Caco-2 (cell line): ENCODE results near the gene VCAN. TPM values are rescaled to one million over a fixed set of nuclear protein-coding genes. Genes with fewer than 3 reads are reported as not detected.

Source experiments
- BruUV-seq: library from RNA; stranded (reverse); fragments of 400-500 nt; replicated peaks from 2 replicates; lab custom pipeline; 2021; lab: Mats Ljungman, UMichigan
- CTCF ChIA-PET: fragments of 300-600 bp; sonication (Branson Sonifier 250); formaldehyde crosslinking; loops from one replicate; lab custom pipeline; 2022; ENCODE audit warnings: antibody characterized with exemption; lab: Charles Lee
- POLR2A ChIA-PET: fragments of 300-600 bp; sonication (Branson Sonifier 250); formaldehyde crosslinking; loops from one replicate; lab custom pipeline; 2022; ENCODE audit warnings: antibody characterized with exemption; lab: Charles Lee
- DNase-seq, 2 experiments: peaks; one replicate each; pipeline versions ENCODE4 v3.0.0 to v3.0.0-alpha.2; 2020 to 2022
- H3K27me3 ChIP-seq: replicated peaks from 2 replicates; pipeline ENCODE4 v1.6.0; 2011; ENCODE audit warnings: low read length; ENCODE audit not compliant: control insufficient read depth, insufficient read depth
- H3K36me3 ChIP-seq: 2 replicates; pipeline ENCODE4 v1.5.1; 2011; ENCODE audit warnings: low read length; ENCODE audit not compliant: control insufficient read depth, insufficient read depth
- H3K4me1 ChIP-seq: fragments of 250-450 bp; sonication (Bioruptor Pico); 2 replicates; pipeline ENCODE4 v1.5.1; 2020; ENCODE audit warnings: mild to moderate bottlenecking
- H3K4me3 ChIP-seq: 2 replicates; pipeline ENCODE4 v1.5.1; 2011; ENCODE audit warnings: low read depth, mild to moderate bottlenecking, control low read depth, low read length
- H3K9me3 ChIP-seq: fragments of 250-450 bp; sonication (Bioruptor Pico); 2 replicates; pipeline ENCODE4 v1.5.1; 2020; ENCODE audit warnings: mild to moderate bottlenecking, moderate library complexity
- H3K27ac Mint-ChIP-seq: one replicate; pipeline ENCODE4 v1.8.0; 2022; ENCODE audit warnings: mixed read lengths; ENCODE audit not compliant: unreplicated experiment
- H3K27me3 Mint-ChIP-seq: one replicate; pipeline ENCODE4 v1.8.0; 2022; ENCODE audit warnings: mixed read lengths; ENCODE audit not compliant: insufficient read depth, unreplicated experiment
- H3K36me3 Mint-ChIP-seq: one replicate; pipeline ENCODE4 v1.8.0; 2022; ENCODE audit warnings: mild to moderate bottlenecking, mixed read lengths; ENCODE audit not compliant: insufficient read depth, unreplicated experiment
- H3K4me1 Mint-ChIP-seq: one replicate; pipeline ENCODE4 v1.8.0; 2022; ENCODE audit warnings: low read depth, mixed read lengths; ENCODE audit not compliant: unreplicated experiment
- H3K4me3 Mint-ChIP-seq: one replicate; pipeline ENCODE4 v1.8.0; 2022; ENCODE audit warnings: mild to moderate bottlenecking, moderate library complexity, mixed read lengths; ENCODE audit not compliant: unreplicated experiment
- H3K9me3 Mint-ChIP-seq: one replicate; pipeline ENCODE4 v1.8.0; 2022; ENCODE audit warnings: mixed read lengths; ENCODE audit not compliant: unreplicated experiment
- intact Hi-C: fragments of 100-400 bp; cut with micrococcal nuclease; formaldehyde crosslinking; loops from one replicate; pipeline ENCODE4 v1.10.0; 2022; ENCODE audit not compliant: unreplicated experiment
- total RNA-seq: library from RNA; stranded (reverse); gene quantifications from 2 replicates; pipeline ENCODE4 v1.2.3, GENCODE V29; 2022
- TF ChIP-seq, protein P1 (sequence below), 2 experiments: fragments of 200-600 bp in 1 of 2; IDR thresholded peaks; 1 replicate in 1 of 2; 2 replicates in 1 of 2; pipeline versions ENCODE4 v1.5.1 to v1.8.0; 2011 to 2022; ENCODE audit warnings: antibody characterized with exemption in 1 of 2, control low read depth in 1 of 2, inconsistent platforms in 1 of 2, low read depth in 1 of 2, low read length in 1 of 2, mild to moderate bottlenecking in 1 of 2, moderate library complexity in 1 of 2; ENCODE audit not compliant: insufficient read depth in 1 of 2, severe bottlenecking in 1 of 2, unreplicated experiment in 1 of 2

Gene VCAN
- total RNA-seq, 1 experiment from 2014 or later, result 27.4 TPM

DNA sequence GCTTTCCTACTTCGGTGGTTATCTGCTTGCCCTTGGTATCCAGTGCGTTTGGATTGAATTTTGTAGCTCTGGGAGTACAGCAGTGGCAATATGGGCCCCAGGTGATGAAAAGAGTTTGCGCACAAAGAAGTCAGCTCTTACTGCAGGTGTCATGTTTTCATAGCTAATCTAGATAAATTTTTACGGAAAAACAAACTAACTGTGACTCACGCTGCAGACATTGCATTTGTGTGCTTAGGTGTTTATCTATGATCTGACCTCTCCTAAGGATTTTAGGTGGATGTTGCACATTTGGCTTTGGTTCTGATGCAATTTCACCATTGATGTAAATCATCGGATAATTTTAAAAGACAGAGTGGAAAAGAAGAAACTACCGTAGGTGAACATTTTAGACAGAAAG lies 92.1 kb downstream of the VCAN start:
- POLR2A ChIA-PET, result interaction anchor here (1.3 kb wide), 1 partner anchor 486 kb away, joined by 3 read pairs; the partner anchor contains the start of gene XRCC4
- H3K4me1 ChIP-seq, result peaks cover 32% of the 10 kb centered on the region
- BruUV-seq, result no TSS peak
- intact Hi-C loops, result loop anchor here (1.0 to 10.0 kb wide), 14 partner anchors 14 to 1251 kb away; partner anchors contain the start of genes TMEM167A and XRCC4
- no peak overlapping the region for H3K4me3 ChIP-seq
- H3K27me3 ChIP-seq, result no peaks in the 10 kb centered on the region
- H3K9me3 ChIP-seq, result no peaks in the 10 kb centered on the region
- CTCF ChIA-PET, result interaction anchor here (0.6 to 1.0 kb wide), 3 partner anchors 88 to 298 kb away, joined by 3 read pairs; no protein-coding TSS in a partner anchor
- Mint-ChIP-seq H3K27ac (peak overlapping the region; percentile 50), H3K36me3 (peaks cover 14% of the 10 kb centered on the region), H3K9me3 (no peaks in the 10 kb centered on the region), H3K27me3 (no peaks in the 10 kb centered on the region), H3K4me3 (peak overlapping the region; percentile 52), H3K4me1 (peaks cover 25% of the 10 kb centered on the region)
- no peaks in the 10 kb centered on the region for H3K36me3 ChIP-seq
- TF ChIP-seq, protein P1, sequence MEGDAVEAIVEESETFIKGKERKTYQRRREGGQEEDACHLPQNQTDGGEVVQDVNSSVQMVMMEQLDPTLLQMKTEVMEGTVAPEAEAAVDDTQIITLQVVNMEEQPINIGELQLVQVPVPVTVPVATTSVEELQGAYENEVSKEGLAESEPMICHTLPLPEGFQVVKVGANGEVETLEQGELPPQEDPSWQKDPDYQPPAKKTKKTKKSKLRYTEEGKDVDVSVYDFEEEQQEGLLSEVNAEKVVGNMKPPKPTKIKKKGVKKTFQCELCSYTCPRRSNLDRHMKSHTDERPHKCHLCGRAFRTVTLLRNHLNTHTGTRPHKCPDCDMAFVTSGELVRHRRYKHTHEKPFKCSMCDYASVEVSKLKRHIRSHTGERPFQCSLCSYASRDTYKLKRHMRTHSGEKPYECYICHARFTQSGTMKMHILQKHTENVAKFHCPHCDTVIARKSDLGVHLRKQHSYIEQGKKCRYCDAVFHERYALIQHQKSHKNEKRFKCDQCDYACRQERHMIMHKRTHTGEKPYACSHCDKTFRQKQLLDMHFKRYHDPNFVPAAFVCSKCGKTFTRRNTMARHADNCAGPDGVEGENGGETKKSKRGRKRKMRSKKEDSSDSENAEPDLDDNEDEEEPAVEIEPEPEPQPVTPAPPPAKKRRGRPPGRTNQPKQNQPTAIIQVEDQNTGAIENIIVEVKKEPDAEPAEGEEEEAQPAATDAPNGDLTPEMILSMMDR (IDR thresholded peaks at IDR 0.05; ENCODE audit: insufficient read depth in 1 of 2, low read depth in 1 of 2, low read length in 1 of 2, severe bottlenecking in 1 of 2, unreplicated experiment in 1 of 2), result no peak
- peak; percentile 68 to 71 for DNase-seq

DNA sequence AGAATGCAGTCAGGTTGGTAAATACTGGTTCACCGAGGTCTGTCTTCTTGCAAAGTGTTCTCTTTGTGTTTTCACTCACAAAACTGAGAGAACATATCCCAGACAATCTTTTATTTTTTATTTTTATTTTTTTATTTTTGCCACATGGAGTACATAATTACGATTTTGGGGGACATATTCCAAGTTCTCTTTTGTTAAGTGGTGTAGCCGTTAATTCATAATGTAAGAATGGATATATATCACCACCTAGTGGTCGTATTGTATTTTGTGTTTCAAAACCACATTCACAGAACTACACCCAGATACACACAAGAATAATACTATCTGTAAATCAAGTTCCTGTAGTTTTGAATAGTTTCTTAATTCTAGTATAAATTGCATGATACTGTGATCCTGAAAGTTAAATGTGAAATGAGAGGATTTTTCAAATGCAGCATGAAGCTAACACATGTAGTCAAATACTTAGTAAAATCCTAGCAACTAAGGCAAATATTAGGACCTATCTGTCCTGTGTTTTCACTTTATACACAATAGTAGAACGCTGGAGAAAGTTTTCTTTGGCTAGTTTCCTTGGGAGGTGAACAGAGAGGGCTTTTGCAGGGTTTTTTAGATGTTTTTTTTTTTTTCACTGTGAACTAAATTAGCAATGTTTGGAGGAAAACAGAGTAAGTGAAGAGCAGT lies 92.7 kb downstream of the VCAN start:
- ChIA-PET CTCF (interaction anchor here (1.0 kb wide), 1 partner anchor 88 kb away, joined by 3 read pairs; no protein-coding TSS in a partner anchor), POLR2A (interaction anchor here (1.3 kb wide), 1 partner anchor 487 kb away, joined by 3 read pairs; the partner anchor contains the start of gene XRCC4)
- H3K4me1 ChIP-seq, result peaks cover 26% of the 10 kb centered on the region
- intact Hi-C loops, result loop anchor here (1.0 to 10.0 kb wide), 8 partner anchors 37 to 1251 kb away; no protein-coding TSS in a partner anchor
- no TSS peak for BruUV-seq
- Mint-ChIP-seq H3K36me3 (peaks cover 14% of the 10 kb centered on the region), H3K27me3 (no peaks in the 10 kb centered on the region), H3K4me3 (peak overlapping the region; percentile 52), H3K9me3 (no peaks in the 10 kb centered on the region), H3K4me1 (peaks cover 20% of the 10 kb centered on the region), H3K27ac (peak overlapping the region; percentile 50)
- H3K27me3 ChIP-seq, result no peaks in the 10 kb centered on the region
- H3K36me3 ChIP-seq, result no peaks in the 10 kb centered on the region
- DNase-seq, result peak in 1 of 2 experiments; percentile 24
- H3K4me3 ChIP-seq, result no peak overlapping the region
- TF ChIP-seq, protein P1 (IDR thresholded peaks at IDR 0.05; ENCODE audit: insufficient read depth in 1 of 2, low read depth in 1 of 2, low read length in 1 of 2, severe bottlenecking in 1 of 2, unreplicated experiment in 1 of 2), result peak; percentile 46 to 69
- no peaks in the 10 kb centered on the region for H3K9me3 ChIP-seq

DNA sequence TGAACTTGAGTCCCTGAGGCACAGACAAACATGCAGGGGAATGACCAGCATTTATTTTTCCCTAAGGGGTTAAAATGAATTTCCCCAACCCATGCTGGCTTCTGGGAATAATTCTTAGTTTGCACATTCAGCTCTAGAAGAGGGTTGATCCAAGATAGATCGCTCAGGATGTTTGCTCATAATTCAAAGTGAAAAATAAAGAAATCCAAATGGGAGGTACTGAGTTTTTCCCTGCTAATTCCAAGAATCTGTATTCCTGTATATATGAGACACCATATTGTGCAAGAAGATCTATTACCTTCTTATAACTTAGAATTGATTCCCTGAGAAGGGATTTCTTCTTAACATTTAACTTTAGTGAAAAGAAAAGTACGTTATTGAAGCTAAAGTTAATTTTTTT lies 96.2 kb downstream of the VCAN start:
- H3K36me3 ChIP-seq, result no peaks in the 10 kb centered on the region
- POLR2A ChIA-PET, result no interaction called here
- Mint-ChIP-seq H3K27ac (no peak overlapping the region), H3K4me3 (no peak overlapping the region), H3K27me3 (peaks cover 3% of the 10 kb centered on the region), H3K9me3 (no peaks in the 10 kb centered on the region), H3K36me3 (peaks cover 14% of the 10 kb centered on the region), H3K4me1 (peaks cover 13% of the 10 kb centered on the region)
- intact Hi-C loops, result loop anchor here (10.0 kb wide), 2 partner anchors 313 to 773 kb away; no protein-coding TSS in a partner anchor
- no peaks in the 10 kb centered on the region for H3K9me3 ChIP-seq
- H3K4me3 ChIP-seq, result no peak overlapping the region
- BruUV-seq, result no TSS peak
- TF ChIP-seq, protein P1 (IDR thresholded peaks at IDR 0.05; ENCODE audit: insufficient read depth in 1 of 2, low read depth in 1 of 2, low read length in 1 of 2, severe bottlenecking in 1 of 2, unreplicated experiment in 1 of 2), result no peak
- peaks cover 14% of the 10 kb centered on the region for H3K4me1 ChIP-seq
- no peak for DNase-seq
- no peaks in the 10 kb centered on the region for H3K27me3 ChIP-seq
- CTCF ChIA-PET, result no interaction called here
